Thyroid gland (tissue), 4 donors: ENCODE results near the gene NETO2. TPM values are rescaled to one million over a fixed set of nuclear protein-coding genes. Genes with fewer than 3 reads are reported as not detected.

ENCODE experiments used
- total RNA-seq, 4 donors: library from RNA; depleted of rRNA; stranded (reverse); fragments of >200 nt; gene quantifications; one replicate each; pipeline ENCODE4 v1.2.3, GENCODE V29; 2016

Gene NETO2
- total RNA-seq, 4 donors from 2014 or later: 5.4 to 10.1 (median 6.7) TPM

Other genes starting within 250 kb of the NETO2 start
- gene DNAJA2, start 170.3 kb downstream of the NETO2 start, total RNA-seq: 10 to 100 TPM; 55.6 to 86.0 (median 62.1) TPM